GM19395 (cell line): ENCODE data around the gene CPNE9.
"Not testable (repeated sequence)": the region's sequence is repeated elsewhere in the genome, so short reads cannot be mapped to it uniquely, and the experiment has no call there.

Source experiments
- ATAC-seq: cut with Tn5 transposase; IDR thresholded peaks from one replicate; pipeline ENCODE4 v1.9.1; 2021; ENCODE audit warnings: mild to moderate bottlenecking, moderate library complexity; ENCODE audit not compliant: unreplicated experiment

Gene CPNE9

GRCh38 chr3:9770276-9770812 is 66.7 kb downstream of the CPNE9 start:
- ATAC-seq, result no peak

- not testable (repeated sequence) for ATAC-seq
Observed at GRCh38 chr3:9771007-9771406, 67.4 kb downstream of the CPNE9 start.

GRCh38 chr3:9776896-9777693 is 73.5 kb downstream of the CPNE9 start:
- no peak for ATAC-seq

GRCh38 chr3:9777694-9778021 is 74.0 kb downstream of the CPNE9 start:
- ATAC-seq, result no peak

- ATAC-seq, result no peak
Observed at GRCh38 chr3:9778143-9779074, 74.8 kb downstream of the CPNE9 start.

- ATAC-seq, result no peak
Observed at GRCh38 chr3:9779075-9779593, 75.5 kb downstream of the CPNE9 start.
